GM19193 (cell line): Measurements from ENCODE around the gene CDNF.

Experiments used
- POLR2A ChIP-seq: IDR thresholded peaks from 4 replicates; pipeline ENCODE4 v1.6.1; 2011; ENCODE audit not compliant: insufficient read depth, insufficient read length; ENCODE audit errors: extremely low read depth

Gene CDNF

GRCh38 chr10:14837757-14838581, at the start of gene CDNF, which contains the start of the genes HSPA14 and MSANTD7:
Gene CDNF (minus strand): TSS chr10:14838037. CDS start chr10:14837946, 91 bp downstream.
Gene HSPA14 (plus strand): TSS chr10:14838306. CDS start chr10:14838403, 97 bp downstream.
Gene MSANTD7 (plus strand): TSS chr10:14838306. CDS start chr10:14842285, 3,979 bp downstream.
- TF ChIP-seq POLR2A = peak; percentile 93

- no peak for TF ChIP-seq POLR2A
These were observed 46.2 kb upstream of the CDNF start for GRCh38 chr10:14884082-14884481.

- no peak for TF ChIP-seq POLR2A
These were observed 42.4 kb upstream of the CDNF start for GRCh38 chr10:14880229-14880628.

- TF ChIP-seq POLR2A = no peak
These were observed 42.0 kb upstream of the CDNF start for GRCh38 chr10:14879928-14880193.

GRCh38 chr10:14879124-14879927, 41.5 kb upstream of the CDNF start:
- TF ChIP-seq POLR2A = no peak

GRCh38 chr10:14878266-14879123, 40.7 kb upstream of the CDNF start, which contains the start of gene SUV39H2:
Gene SUV39H2 (plus strand): TSS chr10:14878866. CDS start chr10:14878889, 23 bp downstream.
- TF ChIP-seq POLR2A = peak; percentile 81

- no peak for TF ChIP-seq POLR2A
These were observed 38.9 kb upstream of the CDNF start for GRCh38 chr10:14876764-14877163.

GRCh38 chr10:14875941-14876340, 38.1 kb upstream of the CDNF start:
- no peak for TF ChIP-seq POLR2A

- TF ChIP-seq POLR2A = no peak
These were observed 35.4 kb upstream of the CDNF start for GRCh38 chr10:14873090-14873760.

GRCh38 chr10:14860791-14861190, 23.0 kb upstream of the CDNF start:
- TF ChIP-seq POLR2A = no peak

- no peak for TF ChIP-seq POLR2A
These were observed 21.9 kb upstream of the CDNF start for GRCh38 chr10:14859775-14860174.

- no peak for TF ChIP-seq POLR2A
These were observed 21.2 kb upstream of the CDNF start for GRCh38 chr10:14859043-14859442.

- TF ChIP-seq POLR2A = no peak
These were observed 20.6 kb upstream of the CDNF start for GRCh38 chr10:14858338-14858960.

- TF ChIP-seq POLR2A = no peak
These were observed 17.6 kb upstream of the CDNF start for GRCh38 chr10:14855453-14855852.
